Keratinocyte (primary cell): Measurements from ENCODE around the gene ERC1. TPM values are rescaled to one million over a fixed set of nuclear protein-coding genes. Genes with fewer than 3 reads are reported as not detected.

Experiments used
- DNase-seq: peaks from one replicate; pipeline ENCODE4 v3.0.0-alpha.2; 2011; ENCODE audit warnings: low read depth, missing footprints, low spot score
- FAIRE-seq: peaks from 2 replicates; lab custom pipeline; 2011; peaks lifted over from hg19 to GRCh38; lab: Jason Lieb, UNC
- H2AFZ ChIP-seq: 2 replicates; pipeline ENCODE4 v1.6.0; 2012; ENCODE audit warnings: low read length, control low read depth, inconsistent platforms; ENCODE audit not compliant: control insufficient read depth
- H3K27ac ChIP-seq: 2 replicates; pipeline ENCODE4 v1.5.1; 2011; ENCODE audit warnings: low read length; ENCODE audit not compliant: control insufficient read depth, insufficient read depth
- H3K27me3 ChIP-seq: 3 replicates; pipeline ENCODE4 v1.6.0; 2011; ENCODE audit warnings: low read length; ENCODE audit not compliant: control insufficient read depth, insufficient read depth; ENCODE audit errors: extremely low read depth
- H3K36me3 ChIP-seq, 2 experiments: 2 replicates in 1 of 2; 3 replicates in 1 of 2; pipeline ENCODE4 v1.5.1; 2011; ENCODE audit warnings: low read length in 2 of 2, mild to moderate bottlenecking in 1 of 2; ENCODE audit not compliant: control insufficient read depth in 2 of 2, insufficient read depth in 2 of 2; ENCODE audit errors: extremely low read depth in 1 of 2
- H3K4me1 ChIP-seq: 3 replicates; pipeline ENCODE4 v1.5.1; 2011; ENCODE audit warnings: low read length; ENCODE audit not compliant: control insufficient read depth, insufficient read depth; ENCODE audit errors: extremely low read depth
- H3K4me2 ChIP-seq: 3 replicates; pipeline ENCODE4 v1.6.0; 2011; ENCODE audit warnings: low read depth, low read length; ENCODE audit not compliant: control insufficient read depth, insufficient read depth; ENCODE audit errors: extremely low read depth
- H3K4me3 ChIP-seq, 3 experiments: fragments of 200-600 bp in 1 of 3; sonication (generic) in 1 of 3; 2 replicates in 2 of 3; 3 replicates in 1 of 3; pipeline ENCODE4 v1.5.1; 2011 to 2016; ENCODE audit warnings: low read length in 3 of 3, mild to moderate bottlenecking in 3 of 3, control low read depth in 2 of 3, inconsistent platforms in 1 of 3, low read depth in 1 of 3, mixed read lengths in 1 of 3, mixed run types in 1 of 3, moderate library complexity in 1 of 3; ENCODE audit not compliant: control insufficient read depth in 2 of 3, insufficient read depth in 2 of 3; ENCODE audit errors: extremely low read depth in 1 of 3
- H3K79me2 ChIP-seq: 2 replicates; pipeline ENCODE4 v1.6.0; 2012; ENCODE audit warnings: low read length; ENCODE audit not compliant: control insufficient read depth, insufficient read depth
- H3K9ac ChIP-seq: 3 replicates; pipeline ENCODE4 v1.6.0; 2011; ENCODE audit warnings: low read length; ENCODE audit not compliant: control insufficient read depth, insufficient read depth; ENCODE audit errors: extremely low read depth
- H3K9me1 ChIP-seq: 3 replicates; pipeline ENCODE4 v1.6.0; 2011; ENCODE audit warnings: low read length; ENCODE audit not compliant: control insufficient read depth, insufficient read depth; ENCODE audit errors: extremely low read depth
- H3K9me3 ChIP-seq: 2 replicates; pipeline ENCODE4 v1.5.1; 2012; ENCODE audit warnings: low read depth, low read length; ENCODE audit not compliant: control insufficient read depth
- H4K20me1 ChIP-seq: 3 replicates; pipeline ENCODE4 v1.6.0; 2011; ENCODE audit warnings: low read length; ENCODE audit not compliant: control insufficient read depth, insufficient read depth; ENCODE audit errors: extremely low read depth
- EZH2 ChIP-seq: IDR thresholded peaks from one replicate; pipeline ENCODE4 v1.6.1; 2012; ENCODE audit warnings: inconsistent platforms, mild to moderate bottlenecking, low read length, moderate library complexity
- dilution Hi-C: fragments of 300-500 bp; cut with MboI; formaldehyde crosslinking; loops from one replicate; pipeline ENCODE4 v1.7.0; 2020; ENCODE audit warnings: low sequenced_read_pairs; ENCODE audit not compliant: extremely low pct_ligation_motif_present
- polyA plus RNA-seq, 5 experiments: library from polyadenylated mRNA; depleted of rRNA in 3 of 5; stranded (reverse) in 3 of 5; stranded (forward) in 1 of 5; unstranded in 1 of 5; fragments of >200 nt; gene quantifications; 1 replicate in 1 of 5; 2 replicates in 3 of 5; 3 replicates in 1 of 5; pipeline versions ENCODE4 v1.2.1 to v1.2.3, GENCODE V29; 2011 to 2012; ENCODE audit warnings: missing spikeins in 2 of 5, low read depth in 1 of 5, low replicate concordance in 1 of 5
- TF ChIP-seq, protein P1 (sequence below), 3 experiments: IDR thresholded peaks in 1 of 3; conservative IDR thresholded peaks in 1 of 3; optimal IDR thresholded peaks in 1 of 3; 2 replicates in 2 of 3; 3 replicates in 1 of 3; pipeline versions ENCODE3 to v1.5.1; 2011; ENCODE audit warnings: low read length in 3 of 3, mild to moderate bottlenecking in 3 of 3, moderate library complexity in 2 of 3, control low read depth in 1 of 3, inconsistent platforms in 1 of 3; ENCODE audit not compliant: insufficient read depth in 2 of 3; ENCODE audit errors: extremely low read depth in 1 of 3

Gene ERC1
- polyA plus RNA-seq, 1 donor (not counting 4 experiments of a cell fraction or from before 2014, with no cell fraction given), result 16.1 TPM

DNA sequence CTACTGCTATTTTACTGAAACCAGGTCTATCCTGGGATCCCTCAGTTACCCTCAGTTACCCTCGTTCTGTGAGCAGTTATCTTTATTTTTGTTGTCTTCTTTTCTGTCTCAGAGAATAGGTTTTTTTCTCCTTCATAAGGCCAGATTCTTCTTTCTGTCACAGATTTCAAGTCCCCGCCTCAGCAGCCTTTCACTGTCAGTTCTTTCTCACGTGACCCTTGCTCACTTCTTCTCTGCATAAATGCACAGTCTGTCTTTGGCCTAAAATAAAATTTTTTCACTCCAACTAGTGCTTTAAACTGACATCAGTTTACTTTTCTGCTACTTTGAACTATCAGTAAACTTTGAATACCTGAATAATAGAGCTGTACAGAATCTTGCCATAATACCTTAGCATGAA is 299.7 kb downstream of the ERC1 start:
- Histone ChIP-seq H3K9me1 (peaks cover 2% of the 10 kb centered on the region), H3K27ac (no peak overlapping the region), H3K4me1 (no peaks in the 10 kb centered on the region), H3K79me2 (no peaks in the 10 kb centered on the region), H3K4me2 (no peak overlapping the region), H3K4me3 (no peak overlapping the region), H3K9ac (no peak overlapping the region), H3K36me3 (peaks cover 4 to 7% of the 10 kb centered on the region in 2 experiments), H3K9me3 (no peaks in the 10 kb centered on the region), H2AFZ (no peak overlapping the region), H3K27me3 (no peaks in the 10 kb centered on the region), H4K20me1 (no peaks in the 10 kb centered on the region)
- FAIRE-seq (no peak), DNase-seq (no peak)
- dilution Hi-C loops, result no loop called here
- no peak for TF ChIP-seq EZH2
- TF ChIP-seq, protein P1, sequence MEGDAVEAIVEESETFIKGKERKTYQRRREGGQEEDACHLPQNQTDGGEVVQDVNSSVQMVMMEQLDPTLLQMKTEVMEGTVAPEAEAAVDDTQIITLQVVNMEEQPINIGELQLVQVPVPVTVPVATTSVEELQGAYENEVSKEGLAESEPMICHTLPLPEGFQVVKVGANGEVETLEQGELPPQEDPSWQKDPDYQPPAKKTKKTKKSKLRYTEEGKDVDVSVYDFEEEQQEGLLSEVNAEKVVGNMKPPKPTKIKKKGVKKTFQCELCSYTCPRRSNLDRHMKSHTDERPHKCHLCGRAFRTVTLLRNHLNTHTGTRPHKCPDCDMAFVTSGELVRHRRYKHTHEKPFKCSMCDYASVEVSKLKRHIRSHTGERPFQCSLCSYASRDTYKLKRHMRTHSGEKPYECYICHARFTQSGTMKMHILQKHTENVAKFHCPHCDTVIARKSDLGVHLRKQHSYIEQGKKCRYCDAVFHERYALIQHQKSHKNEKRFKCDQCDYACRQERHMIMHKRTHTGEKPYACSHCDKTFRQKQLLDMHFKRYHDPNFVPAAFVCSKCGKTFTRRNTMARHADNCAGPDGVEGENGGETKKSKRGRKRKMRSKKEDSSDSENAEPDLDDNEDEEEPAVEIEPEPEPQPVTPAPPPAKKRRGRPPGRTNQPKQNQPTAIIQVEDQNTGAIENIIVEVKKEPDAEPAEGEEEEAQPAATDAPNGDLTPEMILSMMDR (optimal IDR thresholded peaks at IDR 0.05 in 1 of 3, IDR thresholded peaks at IDR 0.05 in 1 of 3, conservative IDR thresholded peaks at IDR 0.05 in 1 of 3; ENCODE audit: extremely low read depth in 1 of 3, insufficient read depth in 2 of 3, low read length in 3 of 3), result no peak

DNA sequence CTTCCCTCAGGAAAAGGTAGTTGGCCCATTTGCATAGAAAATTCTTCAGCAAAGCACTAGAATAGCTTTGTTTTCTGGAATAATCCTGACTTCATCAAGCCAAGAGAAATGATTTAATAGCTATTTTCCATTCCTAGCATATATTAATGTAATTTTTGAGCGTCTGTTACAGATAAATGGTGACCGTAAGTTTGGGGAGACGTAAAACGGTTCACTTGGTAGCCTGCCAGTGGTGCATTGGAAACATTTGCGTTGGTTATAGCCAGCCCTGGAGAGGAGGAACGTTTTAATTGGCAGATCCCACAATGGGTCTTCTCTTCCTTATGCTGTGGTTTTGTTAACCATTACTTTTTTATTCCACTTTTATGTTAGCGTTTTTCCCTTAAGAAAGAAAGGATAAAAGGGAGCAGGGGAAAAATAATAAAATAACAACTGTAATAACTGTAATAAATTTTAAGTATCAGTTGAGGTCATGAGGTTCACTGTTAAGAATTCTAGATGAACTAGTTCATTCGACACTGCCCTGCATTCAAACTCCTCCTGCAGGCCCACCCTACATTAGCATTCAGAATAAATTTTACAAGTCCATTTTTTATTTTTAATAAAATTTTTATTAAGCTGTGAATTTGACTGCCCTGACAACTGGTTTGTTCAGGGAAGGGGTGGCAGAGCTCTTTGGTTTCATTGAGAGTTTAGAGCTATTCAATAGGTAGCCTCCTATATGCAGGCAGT is 300.7 kb downstream of the ERC1 start:
- peaks cover 4 to 7% of the 10 kb centered on the region in 2 experiments for H3K36me3 ChIP-seq
- no peak overlapping the region for H2AFZ ChIP-seq
- no peak for FAIRE-seq
- no peak overlapping the region for H3K27ac ChIP-seq
- no peak overlapping the region for H3K4me2 ChIP-seq
- H3K27me3 ChIP-seq, result no peaks in the 10 kb centered on the region
- DNase-seq, result no peak
- H3K4me3 ChIP-seq, result no peak overlapping the region
- H3K9me3 ChIP-seq, result no peaks in the 10 kb centered on the region
- H3K9me1 ChIP-seq, result peaks cover 2% of the 10 kb centered on the region
- TF ChIP-seq EZH2, result no peak
- TF ChIP-seq, protein P1 (optimal IDR thresholded peaks at IDR 0.05 in 1 of 3, IDR thresholded peaks at IDR 0.05 in 1 of 3, conservative IDR thresholded peaks at IDR 0.05 in 1 of 3; ENCODE audit: extremely low read depth in 1 of 3, insufficient read depth in 2 of 3, low read length in 3 of 3), result no peak
- H3K4me1 ChIP-seq, result no peaks in the 10 kb centered on the region
- H3K79me2 ChIP-seq, result no peaks in the 10 kb centered on the region
- H4K20me1 ChIP-seq, result no peaks in the 10 kb centered on the region
- dilution Hi-C loops, result no loop called here
- no peak overlapping the region for H3K9ac ChIP-seq
